IMR-90 (cell line): Measurements from ENCODE around the gene HTR2B. TPM values are rescaled to one million over a fixed set of nuclear protein-coding genes. Genes with fewer than 3 reads are reported as not detected.
A peak's percentile ranks its signal among the peaks of the same experiment; 100 is the strongest.

Experiments used
- ATAC-seq: fragments of 200-7000 bp; cut with Tn5 transposase; 2 replicates; pipeline ENCODE4 v1.9.1; 2020; ENCODE audit warnings: low read depth, mild to moderate bottlenecking, moderate library complexity
- BruUV-seq: library from RNA; stranded (reverse); fragments of 400-500 nt; replicated peaks from 2 replicates; lab custom pipeline; 2021; lab: Mats Ljungman, UMichigan
- CTCF ChIA-PET: fragments of 300-600 bp; formaldehyde crosslinking; extraction: SDS; loops from one replicate; lab custom pipeline; 2021; ENCODE audit warnings: antibody characterized with exemption; lab: Yijun Ruan, JAX
- POLR2A ChIA-PET: fragments of 300-600 bp; sonication (Branson Sonifier 250); formaldehyde crosslinking; loops from one replicate; lab custom pipeline; 2022; ENCODE audit warnings: antibody characterized with exemption; ENCODE audit not compliant: unreplicated experiment; lab: Charles Lee
- DNase-seq: peaks from one replicate; pipeline ENCODE4 v3.0.0; 2013
- H2AFZ ChIP-seq: replicated peaks from 2 replicates; pipeline ENCODE3; 2013; ENCODE audit warnings: low read length, mild to moderate bottlenecking; ENCODE audit not compliant: poor library complexity
- H2AK5ac ChIP-seq: 2 replicates; pipeline ENCODE4 v1.6.1; 2013; ENCODE audit warnings: low read depth, low read length, inconsistent platforms
- H2AK9ac ChIP-seq: replicated peaks from 2 replicates; pipeline ENCODE3; 2013; ENCODE audit warnings: mild to moderate bottlenecking, low read depth, low read length, moderate library complexity; ENCODE audit not compliant: poor library complexity
- H2BK120ac ChIP-seq: 2 replicates; pipeline ENCODE4 v1.6.1; 2013; ENCODE audit warnings: low read depth, low read length, inconsistent platforms
- H2BK15ac ChIP-seq: 3 replicates; pipeline ENCODE4 v1.6.1; 2013; ENCODE audit warnings: low read depth, low read length, inconsistent platforms
- H2BK20ac ChIP-seq: 2 replicates; pipeline ENCODE4 v1.6.1; 2013; ENCODE audit warnings: low read depth, mild to moderate bottlenecking, inconsistent platforms, low read length, moderate library complexity
- H2BK5ac ChIP-seq: 2 replicates; pipeline ENCODE4 v1.6.1; 2013; ENCODE audit warnings: mild to moderate bottlenecking, low read depth, low read length, inconsistent platforms; ENCODE audit not compliant: poor library complexity, severe bottlenecking
- H3K14ac ChIP-seq: replicated peaks from 2 replicates; pipeline ENCODE4 v1.6.1; 2013; ENCODE audit warnings: low read depth, low read length, inconsistent platforms
- H3K18ac ChIP-seq: 2 replicates; pipeline ENCODE4 v1.6.1; 2013; ENCODE audit warnings: low read depth, low read length, control low read depth
- H3K23ac ChIP-seq: 2 replicates; pipeline ENCODE4 v1.6.1; 2013; ENCODE audit warnings: low read depth, low read length, inconsistent platforms
- H3K27ac ChIP-seq: 2 replicates; pipeline ENCODE4 v1.5.1; 2013; ENCODE audit warnings: mild to moderate bottlenecking, control low read depth, low read length; ENCODE audit not compliant: insufficient read depth
- H3K27me3 ChIP-seq: 2 replicates; pipeline ENCODE4 v1.6.1; 2013; ENCODE audit warnings: low read length; ENCODE audit not compliant: control insufficient read depth, insufficient read depth
- H3K36me3 ChIP-seq: 2 replicates; pipeline ENCODE4 v1.6.1; 2013; ENCODE audit warnings: low read length, mixed read lengths; ENCODE audit not compliant: control insufficient read depth, insufficient read depth
- H3K4ac ChIP-seq: 2 replicates; pipeline ENCODE4 v1.6.1; 2013; ENCODE audit warnings: low read depth, low read length, inconsistent platforms
- H3K4me1 ChIP-seq: 2 replicates; pipeline ENCODE4 v1.6.1; 2013; ENCODE audit warnings: low read length, mixed read lengths; ENCODE audit not compliant: control insufficient read depth, insufficient read depth
- H3K4me2 ChIP-seq: 2 replicates; pipeline ENCODE4 v1.6.1; 2013; ENCODE audit warnings: low read depth, mild to moderate bottlenecking, control low read depth, low read length, moderate library complexity
- H3K4me3 ChIP-seq: 2 replicates; pipeline ENCODE4 v1.5.1; 2013; ENCODE audit warnings: low read depth, mild to moderate bottlenecking, control low read depth, low read length, moderate library complexity; ENCODE audit not compliant: insufficient read depth
- H3K56ac ChIP-seq: 2 replicates; pipeline ENCODE4 v1.6.1; 2013; ENCODE audit warnings: low read length, inconsistent platforms; ENCODE audit not compliant: insufficient read depth; ENCODE audit errors: extremely low read depth
- H3K79me1 ChIP-seq, 2 experiments: 2 replicates each; pipeline ENCODE4 v1.6.1; 2013; ENCODE audit warnings: low read length in 2 of 2, inconsistent platforms in 1 of 2, low read depth in 1 of 2
- H3K9ac ChIP-seq: 2 replicates; pipeline ENCODE4 v1.6.1; 2013; ENCODE audit warnings: low read depth, low read length, control low read depth
- H3K9me1 ChIP-seq: 2 replicates; pipeline ENCODE4 v1.6.1; 2013; ENCODE audit warnings: low read length, inconsistent platforms; ENCODE audit not compliant: insufficient read depth
- H3K9me3 ChIP-seq: 2 replicates; pipeline ENCODE4 v1.6.1; 2013; ENCODE audit warnings: low read length; ENCODE audit not compliant: control insufficient read depth, insufficient read depth
- H4K20me1 ChIP-seq: 2 replicates; pipeline ENCODE4 v1.6.1; 2013; ENCODE audit warnings: low read length, inconsistent platforms; ENCODE audit not compliant: insufficient read depth
- H4K5ac ChIP-seq: 2 replicates; pipeline ENCODE4 v1.6.1; 2013; ENCODE audit warnings: mild to moderate bottlenecking, low read depth, low read length, control low read depth
- H4K8ac ChIP-seq, 2 experiments: 2 replicates each; pipeline ENCODE4 v1.6.1; 2013; ENCODE audit warnings: low read depth in 2 of 2, low read length in 2 of 2, control low read depth in 1 of 2, inconsistent platforms in 1 of 2
- H4K91ac ChIP-seq: 2 replicates; pipeline ENCODE4 v1.6.1; 2013; ENCODE audit warnings: low read depth, low read length, inconsistent platforms; ENCODE audit not compliant: insufficient read depth
- BHLHE40 ChIP-seq: fragments of 150-350 bp; IDR thresholded peaks from 2 replicates; pipeline ENCODE4 v1.6.1; 2016; ENCODE audit warnings: mild to moderate bottlenecking, low read depth, low read length
- CHD1 ChIP-seq: IDR thresholded peaks from 2 replicates; pipeline ENCODE4 v1.6.1; 2012; ENCODE audit warnings: low read depth, low read length, improper control_type of control experiment
- MAFK ChIP-seq: IDR thresholded peaks from 2 replicates; pipeline ENCODE4 v1.6.1; 2012; ENCODE audit warnings: low read depth, low read length, improper control_type of control experiment
- NFE2L2 ChIP-seq: fragments of 150-350 bp; IDR thresholded peaks from 2 replicates; pipeline ENCODE4 v1.6.1; 2016; ENCODE audit warnings: low read depth, mild to moderate bottlenecking, low read length
- RCOR1 ChIP-seq: IDR thresholded peaks from 2 replicates; pipeline ENCODE4 v1.6.1; 2012; ENCODE audit warnings: mild to moderate bottlenecking, low read length, improper control_type of control experiment; ENCODE audit not compliant: insufficient replicate concordance
- RFX5 ChIP-seq: IDR thresholded peaks from 2 replicates; pipeline ENCODE4 v1.8.0; 2012; ENCODE audit warnings: low read depth, mild to moderate bottlenecking, low read length, moderate library complexity
- WGBS, 2 experiments: methylation state at CpG; one replicate each; pipeline versions ENCODE4 v1.1.5 to v1.1.7; 2013; ENCODE audit warnings: missing lambda C conversion rate in 2 of 2; ENCODE audit not compliant: insufficient read length in 1 of 2; ENCODE audit errors: extremely low coverage in 2 of 2; 5-methylcytosine and 5-hydroxymethylcytosine counted together
- dilution Hi-C: fragments of 300-500 bp; cut with HindIII; formaldehyde crosslinking; loops from one replicate; pipeline ENCODE4 v1.14.3; 2018; ENCODE audit warnings: low sequenced_read_pairs; ENCODE audit not compliant: unreplicated experiment
- in situ Hi-C: fragments of 300-500 bp; cut with MboI; formaldehyde crosslinking; loops from 3 replicates; pipeline ENCODE4 v1.14.3; 2019; ENCODE audit warnings: low sequenced_read_pairs, inconsistent platforms, mixed read lengths
- intact Hi-C: fragments of 100-400 bp; cut with micrococcal nuclease; formaldehyde crosslinking; loops from 2 replicates; pipeline ENCODE4 v1.10.0; 2022
- polyA plus RNA-seq, 3 experiments: library from polyadenylated mRNA; depleted of rRNA; stranded (reverse); fragments of >200 nt; gene quantifications; 2 replicates each; pipeline ENCODE4 v1.2.3, GENCODE V29; 2012; ENCODE audit warnings: low replicate concordance in 1 of 3
- total RNA-seq: library from RNA; depleted of rRNA; stranded (reverse); fragments of >200 nt; gene quantifications from 2 replicates; pipeline ENCODE4 v1.2.3, GENCODE V29; 2012
- TF ChIP-seq, protein P1 (sequence below): fragments of 150-350 bp; IDR thresholded peaks from 2 replicates; pipeline ENCODE4 v1.6.1; 2016; ENCODE audit warnings: low read depth, mild to moderate bottlenecking, low read length, moderate library complexity, borderline replicate concordance

The HTR2B gene
- total and polyA plus RNA-seq, 2 of the 4 experiments (the other 2 are of a cell fraction): 0.26 to 0.72 TPM

GRCh38 chr2:231130336-231131056, 5.7 kb upstream of the HTR2B start:
- Histone ChIP-seq H3K79me1 (peaks cover 20 to 53% of the 10 kb centered on the region in 2 experiments; a peak in 3 of 4 replicates), H4K8ac (peak overlapping the region; percentile 37 to 95; a peak in 3 of 4 replicates), H2AFZ (no peak overlapping the region), H3K36me3 (no peaks in the 10 kb centered on the region), H3K4me3 (no peak overlapping the region), H4K91ac (peak overlapping the region; percentile 81), H2BK5ac (peak overlapping the region; percentile 93), H4K20me1 (no peaks in the 10 kb centered on the region), H3K4me2 (peak overlapping the region; percentile 78; the same call in 1 of the 2 replicates), H3K9me3 (no peaks in the 10 kb centered on the region), H3K9me1 (peaks cover 4% of the 10 kb centered on the region), H2BK15ac (peak overlapping the region; percentile 79; the same call in 2 of the 3 replicates), H3K14ac (peak overlapping the region; percentile 92), H2AK5ac (peak overlapping the region; percentile 85; the same call in 1 of the 2 replicates), H3K56ac (peak overlapping the region; percentile 70; the same call in 1 of the 2 replicates), H2BK120ac (peak overlapping the region; percentile 97), H3K27ac (peak overlapping the region; percentile 95), H3K4ac (peak overlapping the region; percentile 98), H3K4me1 (peaks cover 23% of the 10 kb centered on the region), H3K27me3 (no peaks in the 10 kb centered on the region), H3K18ac (peak overlapping the region; percentile 96), H3K9ac (no peak overlapping the region), H3K23ac (peak overlapping the region; percentile 77; the same call in 1 of the 2 replicates), H2BK20ac (peak overlapping the region; percentile 97), H2AK9ac (no peak overlapping the region), H4K5ac (peak overlapping the region; percentile 89)
- in situ Hi-C loops: no loop called here
- no peak; the same call in 1 of the 2 replicates for ATAC-seq
- 100% methylated on average over 1 of the region's 6 CpGs; no CpG with 5 or more reads in 1 of the 2 experiments for WGBS, 2 experiments
- intact Hi-C loops: loop anchor here (2.0 kb wide), 1 partner anchor 38 kb away; no protein-coding TSS in a partner anchor
- POLR2A ChIA-PET: no interaction called here
- CTCF ChIA-PET: interaction anchor here (0.5 to 1.2 kb wide), 3 partner anchors 8 to 48 kb away, joined by 3 read pairs; no protein-coding TSS in a partner anchor
- TF ChIP-seq RCOR1: no peak
- TF ChIP-seq MAFK: peak; percentile 91
- TF ChIP-seq CHD1: no peak
- no peak for TF ChIP-seq BHLHE40
- TF ChIP-seq RFX5: no peak
- no peak for TF ChIP-seq NFE2L2
- TF ChIP-seq, protein P1, sequence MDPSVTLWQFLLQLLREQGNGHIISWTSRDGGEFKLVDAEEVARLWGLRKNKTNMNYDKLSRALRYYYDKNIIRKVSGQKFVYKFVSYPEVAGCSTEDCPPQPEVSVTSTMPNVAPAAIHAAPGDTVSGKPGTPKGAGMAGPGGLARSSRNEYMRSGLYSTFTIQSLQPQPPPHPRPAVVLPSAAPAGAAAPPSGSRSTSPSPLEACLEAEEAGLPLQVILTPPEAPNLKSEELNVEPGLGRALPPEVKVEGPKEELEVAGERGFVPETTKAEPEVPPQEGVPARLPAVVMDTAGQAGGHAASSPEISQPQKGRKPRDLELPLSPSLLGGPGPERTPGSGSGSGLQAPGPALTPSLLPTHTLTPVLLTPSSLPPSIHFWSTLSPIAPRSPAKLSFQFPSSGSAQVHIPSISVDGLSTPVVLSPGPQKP: no peak
- no TSS peak for BruUV-seq
- dilution Hi-C loops: no loop called here
- DNase-seq: no peak
